ENCODE measurements around the gene RANBP17.

DNA sequence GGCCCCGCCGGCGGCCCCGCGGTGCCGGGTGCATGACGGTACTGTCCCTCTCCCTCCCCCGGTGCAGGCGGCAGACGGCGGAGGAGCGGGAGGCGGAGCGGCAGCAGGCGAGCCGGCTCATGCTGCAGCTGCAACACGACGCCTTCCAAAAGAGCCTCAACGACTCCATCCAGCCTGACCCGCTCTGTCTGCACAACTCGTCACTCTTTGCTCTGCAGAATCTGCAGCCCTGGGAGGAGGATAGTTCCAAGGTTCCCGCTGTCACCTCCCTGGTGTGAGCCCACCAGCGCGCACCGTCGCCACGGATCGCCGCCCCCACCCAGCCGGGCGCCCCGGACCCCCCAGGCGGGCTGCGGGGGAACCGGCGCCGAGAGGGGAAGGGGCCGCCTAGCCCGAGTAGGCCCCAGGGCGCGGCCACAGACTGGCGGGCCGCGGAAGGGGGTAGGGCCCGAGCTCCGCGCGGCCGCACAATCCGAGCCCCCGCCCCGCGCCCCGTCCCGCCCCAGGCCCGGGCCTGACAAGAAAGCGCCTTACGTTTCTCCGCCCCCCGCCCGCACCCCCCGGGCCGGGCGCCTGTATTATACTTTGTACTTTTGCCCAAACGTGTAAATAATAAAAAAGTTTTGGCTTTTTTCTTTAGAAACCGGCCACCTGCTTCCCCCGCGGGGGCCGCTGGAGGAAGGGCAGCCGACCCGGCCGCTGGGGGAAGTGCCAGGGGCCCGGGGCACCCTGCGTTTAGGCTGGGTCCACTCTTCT lies 449.7 kb downstream of the RANBP17 start:
- TF ChIP-seq, protein P1, sequence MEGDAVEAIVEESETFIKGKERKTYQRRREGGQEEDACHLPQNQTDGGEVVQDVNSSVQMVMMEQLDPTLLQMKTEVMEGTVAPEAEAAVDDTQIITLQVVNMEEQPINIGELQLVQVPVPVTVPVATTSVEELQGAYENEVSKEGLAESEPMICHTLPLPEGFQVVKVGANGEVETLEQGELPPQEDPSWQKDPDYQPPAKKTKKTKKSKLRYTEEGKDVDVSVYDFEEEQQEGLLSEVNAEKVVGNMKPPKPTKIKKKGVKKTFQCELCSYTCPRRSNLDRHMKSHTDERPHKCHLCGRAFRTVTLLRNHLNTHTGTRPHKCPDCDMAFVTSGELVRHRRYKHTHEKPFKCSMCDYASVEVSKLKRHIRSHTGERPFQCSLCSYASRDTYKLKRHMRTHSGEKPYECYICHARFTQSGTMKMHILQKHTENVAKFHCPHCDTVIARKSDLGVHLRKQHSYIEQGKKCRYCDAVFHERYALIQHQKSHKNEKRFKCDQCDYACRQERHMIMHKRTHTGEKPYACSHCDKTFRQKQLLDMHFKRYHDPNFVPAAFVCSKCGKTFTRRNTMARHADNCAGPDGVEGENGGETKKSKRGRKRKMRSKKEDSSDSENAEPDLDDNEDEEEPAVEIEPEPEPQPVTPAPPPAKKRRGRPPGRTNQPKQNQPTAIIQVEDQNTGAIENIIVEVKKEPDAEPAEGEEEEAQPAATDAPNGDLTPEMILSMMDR (conservative IDR thresholded peaks at IDR 0.05 in 1 of 2, IDR thresholded peaks at IDR 0.05 in 1 of 2; ENCODE audit: low read depth in 1 of 2, low read length in 2 of 2), result no peak
- TF ChIP-seq EZH2 (IDR thresholded peaks at IDR 0.05; ENCODE audit: low read length, missing control alignments), result peak; percentile 73

Data from fibroblast of lung (primary cell).